ENCODE data around the gene PPEF1. TPM values are rescaled to one million over a fixed set of nuclear protein-coding genes. Genes with fewer than 3 reads are reported as not detected.

The PPEF1 gene
- total RNA-seq, 1 experiment from 2014 or later: 0.52 TPM

GRCh38 chrX:18674788-18675735 is 32.4 kb upstream of the PPEF1 start:
- H4K8ac ChIP-seq (replicated peaks; ENCODE audit: insufficient read length, low read depth, low read length): no peak overlapping the region
- H3K4me1 Mint-ChIP-seq: peaks cover 0 to 6% of the 10 kb centered on the region in 2 experiments; a peak in 2 of 4 replicates
- H3K27me3 ChIP-seq (ENCODE audit: insufficient read depth, low read length): no peaks in the 10 kb centered on the region
- peaks cover 0 to 8% (median 2%) of the 10 kb centered on the region in 3 experiments; a peak in 4 of 7 replicates for H3K36me3 Mint-ChIP-seq (ENCODE audit: insufficient read depth in 1 of 3, low read depth in 3 of 3)
- peaks cover 3% of the 10 kb centered on the region for H3K23me2 ChIP-seq (ENCODE audit: insufficient read length, low read depth, low read length, poor library complexity, severe bottlenecking)
- peaks cover 6% of the 10 kb centered on the region for H3K27me3 Mint-ChIP-seq (ENCODE audit: low read depth)
- no peak overlapping the region for H3K27ac ChIP-seq (ENCODE audit: insufficient read length, low read depth, low read length)
- H2BK15ac ChIP-seq (ENCODE audit: low read depth, low read length): no peak overlapping the region
- H3T11ph ChIP-seq (ENCODE audit: low read length): no peak overlapping the region
- no peak overlapping the region for H3K18ac ChIP-seq (ENCODE audit: insufficient read length, low read depth, low read length)
- H3K9me3 ChIP-seq (ENCODE audit: control insufficient read depth, low read depth, low read length): peaks cover 40% of the 10 kb centered on the region
- peak overlapping the region; percentile 69 to 77 for H3K4me3 Mint-ChIP-seq
- H2BK20ac ChIP-seq (ENCODE audit: low read depth, low read length, poor library complexity, severe bottlenecking): no peak overlapping the region
- H4K5ac ChIP-seq (ENCODE audit: insufficient read length, low read depth, low read length): no peak overlapping the region
- WGBS (ENCODE audit: extremely low coverage, insufficient read length, low lambda C conversion rate): no CpG with 5 or more reads among the region's 74 CpGs
- H2BK120ac ChIP-seq (ENCODE audit: low read depth, low read length, poor library complexity, severe bottlenecking): peak overlapping the region; percentile 77
- no peak overlapping the region for H2AK5ac ChIP-seq (ENCODE audit: insufficient read length, low read length)
- TF ChIP-seq CTCF (conservative IDR thresholded peaks at IDR 0.05): no peak
- H3K27ac Mint-ChIP-seq: no peak overlapping the region
- H3K14ac ChIP-seq (ENCODE audit: insufficient read depth, low read length): peak overlapping the region; percentile 63; the same call in 1 of the 2 replicates
- peaks cover 61 to 77% of the 10 kb centered on the region in 2 experiments for H3K9me3 Mint-ChIP-seq
- H3K4me1 ChIP-seq (ENCODE audit: insufficient read depth, low read length): no peaks in the 10 kb centered on the region; the same call in 1 of the 2 replicates
- H2BK12ac ChIP-seq (ENCODE audit: insufficient read length, low read depth, low read length): no peak overlapping the region
- no peak overlapping the region for H3K56ac ChIP-seq (ENCODE audit: insufficient read length, low read depth, low read length)
- H3K4me2 ChIP-seq (ENCODE audit: insufficient read depth, insufficient read length, low read length): peak overlapping the region; percentile 48
- no peak overlapping the region for H3K4ac ChIP-seq (ENCODE audit: low read depth, low read length)
- H4K91ac ChIP-seq (ENCODE audit: insufficient read length, low read depth, low read length): no peak overlapping the region
- peaks cover 3% of the 10 kb centered on the region; the same call in 1 of the 2 replicates for H3K79me2 ChIP-seq (ENCODE audit: insufficient read depth, low read length)
- no peak overlapping the region for H3K23ac ChIP-seq (ENCODE audit: insufficient read length, low read depth, low read length)
- H2BK5ac ChIP-seq (ENCODE audit: insufficient read length, low read length): no peak overlapping the region
- H3K9ac ChIP-seq (ENCODE audit: extremely low read depth, insufficient read length, low read length): no peak overlapping the region
- no peak overlapping the region for H2AFZ ChIP-seq (ENCODE audit: low read length)
- no peaks in the 10 kb centered on the region for H4K20me1 ChIP-seq (ENCODE audit: control insufficient read depth, insufficient read depth, insufficient read length)
- no peaks in the 10 kb centered on the region for H3K79me1 ChIP-seq (ENCODE audit: insufficient read depth, low read depth, low read length, poor library complexity, severe bottlenecking)
- DNase-seq: peak; percentile 63

Measured in H9 (cell line).